Neural cell (in vitro differentiated cells): Measurements from ENCODE around the gene ALS2. TPM values are rescaled to one million over a fixed set of nuclear protein-coding genes. Genes with fewer than 3 reads are reported as not detected.

Source experiments
- H2AFZ ChIP-seq: fragments of 200-600, 300-800 bp; sonication (generic), shearing (Covaris generic); 2 replicates; pipeline ENCODE4 v1.6.0; 2014; ENCODE audit warnings: low read depth, mild to moderate bottlenecking, antibody characterized with exemption, low read length, moderate library complexity
- H3F3A ChIP-seq: fragments of 200-600 bp; shearing (Covaris generic); 2 replicates; pipeline ENCODE4 v1.6.1; 2016; ENCODE audit warnings: mild to moderate bottlenecking, moderate library complexity, mixed read lengths, antibody characterized with exemption, low read length; ENCODE audit not compliant: insufficient read depth, poor library complexity, severe bottlenecking
- H3K27ac ChIP-seq: fragments of 200-600, 300-800 bp; sonication (generic), shearing (Covaris generic); 2 replicates; pipeline ENCODE4 v1.5.1; 2014; ENCODE audit warnings: mild to moderate bottlenecking, low read length, moderate library complexity
- H3K27me3 ChIP-seq: fragments of 300-800, 200-600 bp; sonication (generic), shearing (Covaris generic); 2 replicates; pipeline ENCODE4 v1.6.0; 2014; ENCODE audit warnings: mild to moderate bottlenecking, low read depth, low read length, moderate library complexity; ENCODE audit not compliant: insufficient read depth
- H3K36me3 ChIP-seq: fragments of 300-800, 200-600 bp; sonication (generic), shearing (Covaris generic); 2 replicates; pipeline ENCODE4 v1.5.1; 2014; ENCODE audit warnings: mild to moderate bottlenecking, antibody characterized with exemption, low read length, moderate library complexity; ENCODE audit not compliant: insufficient read depth
- H3K4me2 ChIP-seq: fragments of 300-800, 200-600 bp; sonication (generic), shearing (Covaris generic); 2 replicates; pipeline ENCODE4 v1.6.0; 2014; ENCODE audit warnings: mild to moderate bottlenecking, low read length
- H3K4me3 ChIP-seq: fragments of 300-800, 200-600 bp; sonication (generic), shearing (Covaris generic); 2 replicates; pipeline ENCODE4 v1.5.1; 2014; ENCODE audit warnings: mild to moderate bottlenecking, low read length, moderate library complexity
- H3K79me2 ChIP-seq: fragments of 200-600 bp; shearing (Covaris generic); replicated peaks from 2 replicates; pipeline ENCODE4 v1.6.0; 2014; ENCODE audit warnings: mild to moderate bottlenecking, low read length, moderate library complexity; ENCODE audit not compliant: insufficient read depth
- H3K9ac ChIP-seq: fragments of 300-800, 200-600 bp; sonication (generic), shearing (Covaris generic); 2 replicates; pipeline ENCODE4 v1.6.1; 2016; ENCODE audit warnings: mild to moderate bottlenecking, low read length, mixed read lengths
- H3K9me2 ChIP-seq: fragments of 200-600 bp; shearing (Covaris generic); 2 replicates; pipeline ENCODE4 v1.6.1; 2016; ENCODE audit warnings: mild to moderate bottlenecking, low read length, mixed read lengths; ENCODE audit not compliant: insufficient read depth
- H3K9me3 ChIP-seq: fragments of 200-600, 300-800 bp; sonication (generic), shearing (Covaris generic); 2 replicates; pipeline ENCODE4 v1.6.1; 2016; ENCODE audit warnings: mild to moderate bottlenecking, mixed run types, low read length, moderate library complexity, mixed read lengths
- H4K20me1 ChIP-seq: fragments of 200-600 bp; shearing (Covaris generic); 2 replicates; pipeline ENCODE4 v1.6.1; 2016; ENCODE audit warnings: mild to moderate bottlenecking, mixed run types; ENCODE audit not compliant: insufficient read depth
- EP300 ChIP-seq: fragments of 450-650 bp; conservative IDR thresholded peaks from 2 replicates; pipeline ENCODE4 v1.6.1; 2014; ENCODE audit warnings: antibody characterized with exemption, mild to moderate bottlenecking, moderate library complexity; ENCODE audit not compliant: poor library complexity, severe bottlenecking
- EZH2 ChIP-seq: fragments of 200-600, 300-800 bp; shearing (Covaris generic), sonication (generic); IDR thresholded peaks from 2 replicates; pipeline ENCODE4 v1.6.1; 2014; ENCODE audit warnings: antibody characterized with exemption, low read length, borderline replicate concordance, mild to moderate bottlenecking; ENCODE audit not compliant: insufficient read depth, poor library complexity, severe bottlenecking
- MXI1 ChIP-seq: fragments of 450-650 bp; conservative IDR thresholded peaks from 2 replicates; pipeline ENCODE4 v1.6.1; 2014; ENCODE audit warnings: antibody characterized with exemption, mild to moderate bottlenecking; ENCODE audit not compliant: poor library complexity, severe bottlenecking
- POLR2AphosphoS5 ChIP-seq: IDR thresholded peaks from 2 replicates; pipeline ENCODE4 v1.6.1; 2012
- RAD21 ChIP-seq: fragments of 450-650 bp; conservative IDR thresholded peaks from 2 replicates; pipeline ENCODE4 v1.6.1; 2014; ENCODE audit warnings: antibody characterized with exemption, mild to moderate bottlenecking, moderate library complexity
- SMC3 ChIP-seq: fragments of 450-650 bp; conservative IDR thresholded peaks from 2 replicates; pipeline ENCODE4 v1.6.1; 2014; ENCODE audit warnings: antibody characterized with exemption, mild to moderate bottlenecking, moderate library complexity; ENCODE audit not compliant: poor library complexity
- TAF1 ChIP-seq: IDR thresholded peaks from 2 replicates; pipeline ENCODE4 v1.6.1; 2012; ENCODE audit warnings: low read depth
- polyA plus RNA-seq: library from polyadenylated mRNA; depleted of rRNA; stranded (reverse); fragments of >200 nt; gene quantifications from 2 replicates; pipeline ENCODE4 v1.2.3, GENCODE V29; 2014
- TF ChIP-seq, protein P1 (sequence below): IDR thresholded peaks from 2 replicates; pipeline ENCODE4 v1.6.1; 2012; ENCODE audit warnings: borderline replicate concordance

Gene ALS2
- polyA plus RNA-seq, 1 donor from 2014 or later: 26.3 TPM

DNA sequence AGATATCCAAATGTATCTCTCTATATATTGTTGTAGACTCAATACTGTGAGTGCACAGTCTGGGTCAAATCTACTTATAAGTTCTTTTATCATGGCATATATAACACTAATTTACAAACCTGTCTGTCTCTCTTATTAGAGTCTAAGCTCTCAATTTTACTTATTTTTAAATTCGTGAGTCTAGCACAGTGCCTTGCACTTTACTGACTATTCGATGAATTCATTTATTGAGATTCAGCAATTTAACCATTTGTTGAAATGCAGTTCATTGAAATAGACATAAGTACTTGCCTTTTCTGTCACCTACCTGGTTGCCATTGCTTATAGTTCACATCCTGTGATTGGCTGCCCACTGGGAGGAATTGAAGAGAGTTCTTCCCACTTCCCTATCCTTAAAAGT, 10.3 kb upstream of the ALS2 start:
- Histone ChIP-seq H3K27me3 (no peaks in the 10 kb centered on the region), H3K9me2 (no peaks in the 10 kb centered on the region), H4K20me1 (no peaks in the 10 kb centered on the region), H3F3A (no peaks in the 10 kb centered on the region), H3K4me3 (no peak overlapping the region), H3K9ac (no peak overlapping the region), H3K27ac (no peak overlapping the region), H3K4me2 (no peak overlapping the region), H3K9me3 (no peaks in the 10 kb centered on the region), H3K79me2 (no peaks in the 10 kb centered on the region), H3K36me3 (no peaks in the 10 kb centered on the region), H2AFZ (no peak overlapping the region)
- TF ChIP-seq MXI1 (peak; percentile 16), EZH2 (no peak), POLR2AphosphoS5 (no peak), SMC3 (no peak)

DNA sequence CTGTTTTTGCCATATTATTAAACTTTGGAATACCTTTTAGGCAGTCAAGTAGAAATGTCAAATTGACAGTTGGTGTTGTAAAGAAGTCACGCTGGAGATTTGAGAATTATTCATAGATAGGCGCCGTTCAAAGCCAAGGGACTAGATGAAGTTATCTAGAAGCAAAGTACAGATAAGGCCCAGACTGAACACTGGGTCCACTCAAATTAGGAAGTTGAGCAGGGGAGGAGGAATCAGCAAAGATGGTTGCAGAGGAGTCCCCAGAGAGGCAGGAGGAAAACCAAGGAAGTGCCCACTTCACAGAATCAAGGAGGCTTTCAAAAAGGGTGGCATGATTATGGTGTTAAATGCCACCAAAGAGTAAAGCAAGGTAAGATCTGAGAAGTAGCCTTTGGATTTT, 9.6 kb upstream of the ALS2 start:
- H2AFZ ChIP-seq: no peak overlapping the region
- H3K27me3 ChIP-seq: no peaks in the 10 kb centered on the region
- no peaks in the 10 kb centered on the region for H3K9me2 ChIP-seq
- no peak overlapping the region for H3K9ac ChIP-seq
- H3F3A ChIP-seq: no peaks in the 10 kb centered on the region
- H3K4me3 ChIP-seq: no peak overlapping the region
- H4K20me1 ChIP-seq: no peaks in the 10 kb centered on the region
- no peak overlapping the region for H3K27ac ChIP-seq
- H3K79me2 ChIP-seq: no peaks in the 10 kb centered on the region
- no peaks in the 10 kb centered on the region for H3K36me3 ChIP-seq
- TF ChIP-seq TAF1 (no peak), SMC3 (no peak), EP300 (no peak), POLR2AphosphoS5 (no peak), MXI1 (no peak), RAD21 (no peak)
- H3K4me2 ChIP-seq: no peak overlapping the region
- H3K9me3 ChIP-seq: no peaks in the 10 kb centered on the region

DNA sequence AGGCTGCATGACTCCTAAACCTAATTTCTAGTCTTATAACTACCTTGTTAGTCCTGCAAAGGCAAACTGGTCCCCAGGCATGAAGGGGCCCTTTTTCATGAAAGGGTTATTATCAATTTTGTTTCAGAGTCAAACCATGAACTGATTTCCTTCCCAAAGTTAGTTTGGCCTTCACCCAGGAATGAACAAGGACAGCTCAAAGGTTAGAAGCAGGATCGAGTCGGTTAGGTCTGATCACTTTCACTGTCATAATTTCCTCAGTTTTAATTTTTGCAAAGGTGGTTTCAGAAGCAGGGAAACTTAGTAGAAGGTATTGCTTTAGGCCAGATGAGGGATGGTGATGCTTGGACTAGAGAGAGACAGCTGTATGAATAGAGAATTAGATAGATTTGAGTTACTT, 8.7 kb upstream of the ALS2 start:
- H3K9me2 ChIP-seq: no peaks in the 10 kb centered on the region
- H2AFZ ChIP-seq: no peak overlapping the region
- H3K9me3 ChIP-seq: no peaks in the 10 kb centered on the region
- H3K36me3 ChIP-seq: no peaks in the 10 kb centered on the region
- no peak for TF ChIP-seq TAF1
- no peak for TF ChIP-seq EP300
- no peak for TF ChIP-seq MXI1
- TF ChIP-seq POLR2AphosphoS5: no peak
- TF ChIP-seq, protein P1, sequence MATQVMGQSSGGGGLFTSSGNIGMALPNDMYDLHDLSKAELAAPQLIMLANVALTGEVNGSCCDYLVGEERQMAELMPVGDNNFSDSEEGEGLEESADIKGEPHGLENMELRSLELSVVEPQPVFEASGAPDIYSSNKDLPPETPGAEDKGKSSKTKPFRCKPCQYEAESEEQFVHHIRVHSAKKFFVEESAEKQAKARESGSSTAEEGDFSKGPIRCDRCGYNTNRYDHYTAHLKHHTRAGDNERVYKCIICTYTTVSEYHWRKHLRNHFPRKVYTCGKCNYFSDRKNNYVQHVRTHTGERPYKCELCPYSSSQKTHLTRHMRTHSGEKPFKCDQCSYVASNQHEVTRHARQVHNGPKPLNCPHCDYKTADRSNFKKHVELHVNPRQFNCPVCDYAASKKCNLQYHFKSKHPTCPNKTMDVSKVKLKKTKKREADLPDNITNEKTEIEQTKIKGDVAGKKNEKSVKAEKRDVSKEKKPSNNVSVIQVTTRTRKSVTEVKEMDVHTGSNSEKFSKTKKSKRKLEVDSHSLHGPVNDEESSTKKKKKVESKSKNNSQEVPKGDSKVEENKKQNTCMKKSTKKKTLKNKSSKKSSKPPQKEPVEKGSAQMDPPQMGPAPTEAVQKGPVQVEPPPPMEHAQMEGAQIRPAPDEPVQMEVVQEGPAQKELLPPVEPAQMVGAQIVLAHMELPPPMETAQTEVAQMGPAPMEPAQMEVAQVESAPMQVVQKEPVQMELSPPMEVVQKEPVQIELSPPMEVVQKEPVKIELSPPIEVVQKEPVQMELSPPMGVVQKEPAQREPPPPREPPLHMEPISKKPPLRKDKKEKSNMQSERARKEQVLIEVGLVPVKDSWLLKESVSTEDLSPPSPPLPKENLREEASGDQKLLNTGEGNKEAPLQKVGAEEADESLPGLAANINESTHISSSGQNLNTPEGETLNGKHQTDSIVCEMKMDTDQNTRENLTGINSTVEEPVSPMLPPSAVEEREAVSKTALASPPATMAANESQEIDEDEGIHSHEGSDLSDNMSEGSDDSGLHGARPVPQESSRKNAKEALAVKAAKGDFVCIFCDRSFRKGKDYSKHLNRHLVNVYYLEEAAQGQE: no peak
- TF ChIP-seq RAD21: no peak
- no peaks in the 10 kb centered on the region for H3F3A ChIP-seq
- no peak overlapping the region for H3K4me3 ChIP-seq
- no peaks in the 10 kb centered on the region for H3K27me3 ChIP-seq
- H4K20me1 ChIP-seq: no peaks in the 10 kb centered on the region
- H3K27ac ChIP-seq: no peak overlapping the region
- H3K9ac ChIP-seq: no peak overlapping the region
- no peaks in the 10 kb centered on the region for H3K79me2 ChIP-seq
- no peak overlapping the region for H3K4me2 ChIP-seq
